Measurements from ENCODE around the gene CLSTN2.

Gene CLSTN2

DNA sequence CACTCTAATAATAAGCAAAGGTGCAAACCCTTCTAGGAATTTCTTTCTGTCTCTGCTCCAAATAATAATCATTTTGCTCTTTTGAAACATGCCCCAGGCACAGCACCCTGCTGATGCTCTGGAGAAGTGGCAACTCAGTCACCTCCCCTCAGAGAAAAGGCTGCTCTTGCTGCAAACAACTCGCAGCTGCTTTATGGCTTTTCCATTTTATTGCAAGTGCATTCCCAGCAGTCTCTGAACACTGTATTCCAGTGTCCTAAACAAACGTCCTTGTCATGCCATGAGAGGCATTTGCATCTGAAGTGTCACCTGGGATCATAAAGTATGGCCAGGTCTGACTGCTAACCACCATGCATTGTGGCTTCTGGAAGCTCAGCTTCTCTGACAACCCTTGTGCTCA is 384.8 kb downstream of the CLSTN2 start:
- in situ Hi-C loops (cut with HindIII; ENCODE audit: low sequenced_read_pairs), result no loop called here

- in situ Hi-C loops (cut with HindIII; ENCODE audit: low sequenced_read_pairs), result no loop called here
Measured at GRCh38 chr3:140323561-140323960, 388.6 kb downstream of the CLSTN2 start.

GRCh38 chr3:140332131-140332530 is 397.1 kb downstream of the CLSTN2 start:
- in situ Hi-C loops (cut with HindIII; ENCODE audit: low sequenced_read_pairs), result no loop called here

DNA sequence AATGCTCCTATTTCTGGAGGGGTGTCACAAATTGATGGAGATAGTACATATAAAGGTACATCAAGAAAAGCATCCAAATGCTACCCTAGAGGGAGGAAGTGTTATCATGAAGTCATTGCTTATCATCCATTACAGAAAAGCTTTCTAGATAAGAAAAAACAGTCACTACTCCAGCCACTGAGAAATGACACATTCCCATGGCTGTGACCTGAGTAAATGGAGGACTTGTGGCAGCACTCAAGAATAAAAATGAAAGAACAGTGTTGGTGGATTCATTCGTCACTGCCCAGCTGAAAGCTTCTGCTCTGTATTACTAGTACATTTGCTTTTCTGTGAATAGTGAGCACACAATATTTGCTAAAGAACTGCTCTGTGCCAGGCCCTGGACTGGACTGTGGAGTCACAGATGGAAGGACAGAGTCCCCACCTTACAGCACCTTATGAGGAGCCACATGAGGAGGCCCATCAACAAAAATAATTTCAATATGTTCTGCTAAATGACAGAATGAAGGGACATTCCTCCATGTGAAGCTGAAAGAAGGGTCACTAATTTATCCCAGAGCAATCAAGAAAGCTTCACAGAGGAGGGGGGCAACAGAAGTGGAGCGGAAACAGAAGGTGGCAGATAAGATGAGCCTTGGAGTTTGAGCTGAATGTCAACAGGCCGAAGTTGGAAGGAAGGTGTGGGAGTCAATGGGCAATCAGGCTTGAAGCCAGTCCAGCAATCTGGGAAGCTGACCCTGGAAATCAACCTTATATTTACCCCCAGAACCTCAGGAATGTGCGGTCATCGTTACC is 399.3 kb downstream of the CLSTN2 start:
- in situ Hi-C loops (cut with HindIII; ENCODE audit: low sequenced_read_pairs), result no loop called here

DNA sequence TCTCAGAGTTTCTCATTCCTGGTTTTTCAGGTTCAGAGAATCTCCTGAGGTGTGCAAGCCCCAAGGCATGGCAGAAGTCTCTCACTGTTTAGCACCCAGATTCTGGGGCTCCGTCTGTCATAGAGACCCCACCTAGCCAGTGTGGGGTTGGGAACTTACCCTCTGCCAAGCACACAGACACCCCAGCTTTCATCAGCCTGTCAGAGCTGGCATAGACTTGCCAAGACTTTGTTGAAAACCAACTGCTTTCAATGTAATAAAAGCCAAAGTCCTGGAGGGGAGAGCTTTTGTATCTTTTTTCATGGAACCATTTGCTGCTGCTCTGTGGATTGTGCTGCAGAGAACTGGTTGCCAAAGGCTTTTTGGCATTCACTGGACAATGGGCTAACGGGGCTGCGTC is 401.5 kb downstream of the CLSTN2 start:
- in situ Hi-C loops (cut with HindIII; ENCODE audit: low sequenced_read_pairs), result no loop called here

DNA sequence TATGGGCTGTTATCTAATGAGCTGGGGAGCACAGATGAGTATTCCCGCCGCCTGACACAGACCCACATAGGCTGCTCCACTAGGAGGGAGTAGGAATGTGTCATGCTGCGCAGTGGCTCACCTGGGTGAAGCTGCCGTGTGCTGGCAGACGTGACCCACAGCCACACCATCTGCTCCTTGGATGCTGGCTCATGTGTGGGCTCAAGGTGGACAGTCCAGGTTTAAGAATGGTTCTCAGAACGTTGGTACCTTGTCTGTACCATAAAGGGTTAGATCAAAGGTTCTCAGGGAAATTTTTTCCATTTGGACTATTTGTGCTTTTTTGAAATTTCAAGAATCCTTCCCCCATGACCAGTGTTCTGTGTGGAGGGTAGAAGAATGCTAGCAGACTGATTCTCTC is 403.9 kb downstream of the CLSTN2 start:
- in situ Hi-C loops (cut with HindIII; ENCODE audit: low sequenced_read_pairs), result no loop called here

GRCh38 chr3:140341203-140341602 is 406.2 kb downstream of the CLSTN2 start:
- in situ Hi-C loops (cut with HindIII; ENCODE audit: low sequenced_read_pairs), result no loop called here

- in situ Hi-C loops (cut with HindIII; ENCODE audit: low sequenced_read_pairs), result no loop called here
Measured at GRCh38 chr3:140341817-140342403, 406.9 kb downstream of the CLSTN2 start.

GRCh38 chr3:140342668-140343067 is 407.7 kb downstream of the CLSTN2 start:
- in situ Hi-C loops (cut with HindIII; ENCODE audit: low sequenced_read_pairs), result no loop called here

- in situ Hi-C loops (cut with HindIII; ENCODE audit: low sequenced_read_pairs), result no loop called here
Measured at GRCh38 chr3:140343211-140344081, 408.5 kb downstream of the CLSTN2 start.

DNA sequence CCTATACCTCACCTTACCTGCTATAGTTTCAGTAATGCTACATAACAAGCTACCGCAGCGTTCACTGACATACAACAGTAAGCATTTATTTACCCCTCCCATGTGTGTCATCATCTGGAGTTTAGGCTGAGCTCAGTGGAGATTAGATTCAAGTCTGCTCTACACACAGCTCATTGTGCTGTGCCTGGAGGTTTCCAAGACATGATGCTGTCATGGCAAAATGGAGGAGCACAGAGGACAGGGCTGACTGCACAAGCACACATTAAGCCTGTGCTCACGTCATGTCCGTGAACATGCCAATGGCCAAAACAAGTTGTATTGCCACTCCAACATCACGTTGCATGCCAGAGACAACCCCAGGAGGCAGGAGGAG is 409.1 kb downstream of the CLSTN2 start:
- in situ Hi-C loops (cut with HindIII; ENCODE audit: low sequenced_read_pairs), result no loop called here

GRCh38 chr3:140344601-140345205 is 409.7 kb downstream of the CLSTN2 start:
- in situ Hi-C loops (cut with HindIII; ENCODE audit: low sequenced_read_pairs), result no loop called here

GRCh38 chr3:140347151-140347550 is 412.2 kb downstream of the CLSTN2 start:
- in situ Hi-C loops (cut with HindIII; ENCODE audit: low sequenced_read_pairs), result no loop called here

DNA sequence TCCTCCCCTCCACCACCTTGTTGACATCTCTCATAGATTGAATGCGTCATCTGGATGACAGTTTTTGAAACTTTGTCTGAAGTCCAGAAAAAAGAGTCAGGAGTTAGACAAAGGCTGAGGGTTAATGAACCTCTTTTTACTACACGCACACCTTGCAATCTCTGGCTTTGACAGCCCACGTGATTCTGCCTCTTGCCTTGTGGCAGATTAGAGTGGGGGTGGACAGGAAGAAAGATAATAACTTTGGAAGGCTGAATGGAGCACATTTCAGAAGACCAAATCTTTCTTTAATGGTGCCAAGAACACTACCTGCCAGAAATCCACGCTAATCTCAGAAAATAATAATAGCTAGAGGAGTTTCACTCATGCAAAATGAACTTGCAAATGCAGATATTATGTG is 415.0 kb downstream of the CLSTN2 start:
- in situ Hi-C loops (cut with HindIII; ENCODE audit: low sequenced_read_pairs), result no loop called here

GRCh38 chr3:140351466-140351865 is 416.5 kb downstream of the CLSTN2 start:
- in situ Hi-C loops (cut with HindIII; ENCODE audit: low sequenced_read_pairs), result no loop called here

- in situ Hi-C loops (cut with HindIII; ENCODE audit: low sequenced_read_pairs), result no loop called here
Measured at GRCh38 chr3:140355481-140355880, 420.5 kb downstream of the CLSTN2 start.

DNA sequence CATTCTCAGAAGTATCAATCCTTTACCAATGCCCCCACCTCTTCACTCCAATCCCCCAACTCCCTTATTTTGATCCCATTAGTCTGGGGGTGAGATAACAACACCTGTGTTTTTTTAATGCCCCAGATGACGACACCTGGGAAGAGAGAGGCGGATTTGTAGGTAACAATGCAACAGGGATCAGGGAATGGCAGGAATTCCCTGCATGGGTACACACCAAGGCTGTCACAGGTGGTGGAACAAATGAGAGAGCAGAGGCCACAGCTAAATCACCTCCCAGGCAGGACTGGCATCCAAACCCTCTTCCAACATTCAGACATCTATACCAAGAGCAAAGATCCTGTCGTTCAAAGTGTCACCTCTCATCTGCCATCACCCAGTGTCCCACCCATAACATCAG is 423.7 kb downstream of the CLSTN2 start:
- in situ Hi-C loops (cut with HindIII; ENCODE audit: low sequenced_read_pairs), result no loop called here

GRCh38 chr3:140359233-140359995 is 424.4 kb downstream of the CLSTN2 start:
- in situ Hi-C loops (cut with HindIII; ENCODE audit: low sequenced_read_pairs), result no loop called here

DNA sequence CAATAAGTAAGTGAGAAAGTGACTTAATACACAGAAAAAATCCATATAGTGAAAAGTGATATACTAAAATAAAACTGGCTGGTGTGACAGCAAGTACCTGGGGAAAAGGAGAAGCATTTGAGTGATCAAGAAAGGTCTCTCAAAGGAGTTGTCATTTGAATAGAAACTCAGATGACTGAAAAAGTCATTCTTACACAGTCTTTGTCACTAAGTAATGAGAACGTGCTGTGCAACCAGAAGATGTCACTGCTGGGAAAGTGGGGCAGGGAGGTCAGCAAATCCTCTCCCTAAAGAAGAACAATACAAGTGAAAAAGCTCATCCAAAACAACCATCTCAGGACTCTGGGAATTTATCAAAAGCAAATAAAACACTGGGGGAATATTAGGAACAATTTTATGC is 425.3 kb downstream of the CLSTN2 start:
- in situ Hi-C loops (cut with HindIII; ENCODE audit: low sequenced_read_pairs), result no loop called here

DNA sequence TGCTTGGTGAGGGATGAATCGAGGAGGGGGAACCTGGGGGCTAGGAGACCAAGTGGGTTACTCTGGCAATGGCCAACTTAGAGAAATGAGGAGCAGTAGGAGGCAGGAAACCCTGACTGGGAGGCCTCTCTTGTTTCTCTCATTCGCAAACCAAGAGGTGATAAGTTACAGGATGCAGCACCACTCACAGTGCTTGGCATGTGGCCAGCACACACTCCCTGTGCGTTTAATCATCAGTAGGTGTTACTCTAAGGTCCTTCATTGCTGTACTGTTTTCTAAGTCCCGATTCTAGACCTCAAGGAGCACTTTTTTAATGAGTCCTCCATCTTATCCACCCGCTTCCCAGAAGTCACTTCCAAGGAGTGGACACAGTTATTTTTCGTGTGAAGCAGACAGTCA is 428.8 kb downstream of the CLSTN2 start:
- in situ Hi-C loops (cut with HindIII; ENCODE audit: low sequenced_read_pairs), result no loop called here

Measured in DLD1 (cell line).